ENCODE results near the gene PDXK. TPM values are rescaled to one million over a fixed set of nuclear protein-coding genes. Genes with fewer than 3 reads are reported as not detected.

The PDXK gene
- total and polyA plus RNA-seq, 9 of the 15 experiments (the other 6 are each of a cell fraction or from before 2014, with no cell fraction given): 5.6 to 162 (median 76.5) TPM

DNA sequence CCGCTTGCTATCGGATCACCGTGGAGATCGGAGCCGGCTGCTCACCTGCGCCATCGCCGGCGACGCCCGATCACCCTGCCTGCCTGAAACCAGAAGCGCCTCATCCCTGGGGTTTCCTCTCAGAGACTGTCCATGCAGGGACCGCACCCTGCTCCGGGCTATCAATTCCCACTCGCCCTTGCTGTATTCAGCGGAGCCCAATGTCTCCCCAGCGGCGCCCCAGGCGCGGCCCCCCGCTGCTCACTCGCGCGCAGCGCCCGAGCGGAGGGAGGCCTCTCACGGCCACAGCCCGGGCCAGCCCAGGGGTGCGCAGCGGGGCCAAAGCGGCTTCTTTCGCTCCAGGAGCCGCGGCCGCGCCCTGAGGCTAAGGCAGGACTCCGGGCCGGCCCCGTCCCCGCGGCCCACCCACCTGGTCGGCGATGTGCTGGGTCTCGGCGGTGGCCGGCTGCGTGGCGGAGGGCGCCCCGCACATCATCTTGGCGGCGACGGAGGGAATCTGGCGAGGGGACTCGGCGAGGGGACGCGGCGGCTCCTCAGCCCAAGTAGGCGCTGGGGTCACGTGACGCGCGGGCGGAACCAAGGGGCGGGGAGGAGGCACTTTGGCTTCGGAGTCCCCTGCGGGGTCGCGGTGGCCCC is 57.0 kb downstream of the PDXK start, which contains the start of gene CSTB (continued):
- TF ChIP-seq REST (IDR thresholded peaks at IDR 0.05; ENCODE audit: borderline replicate concordance): peak; percentile 79
- peak; percentile 62; the same call in 1 of the 2 replicates for TF ChIP-seq REST (CRISPR knock-in tag; IDR thresholded peaks at IDR 0.05; ENCODE audit: low read depth)
- peak; percentile 82 for TF ChIP-seq TCF7L2 (IDR thresholded peaks at IDR 0.05; ENCODE audit: low read depth, low read length)
- no peak for TF ChIP-seq ZNF830 (CRISPR knock-in tag; IDR thresholded peaks at IDR 0.05)
- TF ChIP-seq DACH1 (IDR thresholded peaks at IDR 0.05; ENCODE audit: partially characterized antibody): no peak
- peak; percentile 72 for TF ChIP-seq ZSCAN29 (IDR thresholded peaks at IDR 0.05)
- peak; percentile 78; the same call in 1 of the 2 replicates for TF ChIP-seq JUND (IDR thresholded peaks at IDR 0.05; ENCODE audit: borderline replicate concordance, low read depth, low read length)
- TF ChIP-seq JUND (tag; IDR thresholded peaks at IDR 0.05; ENCODE audit: borderline replicate concordance, low read depth, low read length): no peak
- no peak for TF ChIP-seq ZNF41 (CRISPR knock-in tag; conservative IDR thresholded peaks at IDR 0.05)
- TF ChIP-seq ESRRA (IDR thresholded peaks at IDR 0.05; ENCODE audit: borderline replicate concordance, low read depth): no peak; the same call in 1 of the 2 replicates
- TF ChIP-seq TBP (optimal IDR thresholded peaks at IDR 0.05; ENCODE audit: low read depth, low read length): peak; percentile 82

Measured in K562 (cell line).